Dermis blood vessel endothelial cell (primary cell): ENCODE results near the gene MYO3A. TPM values are rescaled to one million over a fixed set of nuclear protein-coding genes. Genes with fewer than 3 reads are reported as not detected.

ENCODE experiments used
- DNase-seq: peaks from one replicate; pipeline ENCODE4 v3.0.0; 2010
- total RNA-seq: library from RNA; depleted of rRNA; stranded (reverse); fragments of >200 nt; gene quantifications from 2 replicates; pipeline ENCODE4 v1.2.3, GENCODE V29; 2014

Gene MYO3A
- total RNA-seq, 1 donor from 2014 or later, result not detected

DNA sequence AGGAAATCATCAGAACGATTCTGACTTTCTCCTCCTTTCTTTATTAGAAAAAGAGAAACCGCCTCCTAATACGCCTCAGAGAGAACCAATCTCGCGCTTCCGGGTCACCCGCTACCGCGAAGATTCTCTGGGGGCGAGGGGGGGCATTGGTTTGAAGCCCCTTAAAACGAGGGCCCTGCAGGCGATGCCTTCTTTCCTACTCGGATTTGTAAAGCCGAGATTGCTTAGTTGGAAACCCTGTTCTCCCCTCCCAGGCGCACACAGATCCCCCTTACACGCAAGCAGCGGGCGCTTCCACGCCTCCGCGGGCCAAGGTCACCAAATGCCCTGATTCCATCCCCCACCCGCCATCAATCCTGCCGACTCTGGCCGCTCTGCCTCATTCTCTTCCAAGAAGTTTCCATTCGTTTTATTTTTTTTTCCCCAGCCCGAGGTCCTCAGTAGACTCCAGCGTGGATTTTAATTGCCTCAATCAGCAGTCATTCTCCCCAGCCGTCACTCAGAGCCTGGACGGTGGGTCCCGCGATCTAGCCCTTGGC, 281.4 kb downstream of the MYO3A start:
- DNase-seq, result no peak

DNA sequence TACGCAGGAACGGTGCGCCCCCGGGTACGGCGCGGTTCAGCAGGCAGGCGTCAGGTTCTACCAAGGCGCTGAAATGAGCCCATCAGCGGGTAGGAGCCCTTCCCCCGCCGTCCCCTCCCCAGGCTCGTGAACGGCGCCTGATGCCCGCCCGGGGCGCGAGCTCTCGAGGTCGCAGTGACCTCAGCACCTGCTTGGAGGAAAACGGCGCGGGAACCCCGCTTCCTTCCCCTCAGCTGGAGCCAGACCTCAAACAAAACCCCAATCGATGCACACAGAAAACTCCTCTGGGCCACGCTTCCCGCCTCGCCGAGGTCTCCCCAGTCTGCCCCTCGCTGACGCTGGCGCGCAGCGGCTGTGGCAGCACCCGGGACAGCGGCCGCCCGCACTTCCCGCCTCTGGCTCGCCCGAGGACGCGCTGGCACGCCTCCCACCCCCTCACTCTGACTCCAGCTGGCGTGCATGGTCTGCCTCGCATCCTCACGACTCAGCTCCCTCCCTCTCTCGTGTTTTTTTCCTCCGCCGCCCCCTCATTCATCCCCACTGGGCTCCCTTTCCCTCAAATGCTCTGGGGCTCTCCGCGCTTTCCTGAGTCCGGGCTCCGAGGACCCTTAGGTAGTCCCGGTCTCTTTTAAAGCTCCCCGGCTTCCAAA, 282.0 kb downstream of the MYO3A start:
- DNase-seq, result peak; percentile 8

DNA sequence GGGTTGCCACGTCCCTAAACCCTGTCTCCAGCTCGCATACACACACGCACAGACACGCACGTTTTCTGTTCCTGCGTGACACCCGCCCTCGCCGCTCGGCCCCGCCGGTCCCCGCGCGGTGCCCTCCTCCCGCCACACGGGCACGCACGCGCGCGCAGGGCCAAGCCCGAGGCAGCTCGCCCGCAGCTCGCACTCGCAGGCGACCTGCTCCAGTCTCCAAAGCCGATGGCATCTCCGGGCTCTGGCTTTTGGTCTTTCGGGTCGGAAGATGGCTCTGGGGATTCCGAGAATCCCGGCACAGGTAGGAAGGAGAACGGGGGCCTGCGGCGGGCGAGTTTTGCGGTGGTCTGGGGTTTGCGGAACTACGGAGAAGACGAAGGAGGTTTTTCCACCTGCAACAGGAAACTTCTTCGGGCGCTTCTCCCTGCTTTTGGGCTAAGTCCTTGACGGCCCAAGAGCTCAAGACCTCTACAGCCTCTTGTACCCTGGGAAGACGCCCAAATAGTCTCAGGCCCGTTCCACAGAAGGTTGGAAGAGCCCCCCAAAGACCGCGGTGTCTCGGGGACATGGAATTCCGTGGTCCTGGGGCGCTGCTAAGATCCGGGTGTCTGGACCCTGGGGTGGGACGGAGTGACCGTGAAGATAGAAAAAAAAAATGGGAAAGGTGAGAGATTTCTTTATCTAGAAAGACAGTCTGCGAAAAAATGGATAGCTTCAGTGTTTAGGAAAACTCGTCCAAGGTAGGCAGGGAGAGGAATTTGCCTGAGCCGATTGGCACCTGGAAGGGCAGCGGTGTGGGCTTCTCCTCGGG, 282.8 kb downstream of the MYO3A start, which contains the start of gene GAD2:
Gene GAD2 (plus strand): TSS at position 190 of the 811 bp plus-strand sequence. CDS start 36 bp downstream, at position 226.
- no peak for DNase-seq

DNA sequence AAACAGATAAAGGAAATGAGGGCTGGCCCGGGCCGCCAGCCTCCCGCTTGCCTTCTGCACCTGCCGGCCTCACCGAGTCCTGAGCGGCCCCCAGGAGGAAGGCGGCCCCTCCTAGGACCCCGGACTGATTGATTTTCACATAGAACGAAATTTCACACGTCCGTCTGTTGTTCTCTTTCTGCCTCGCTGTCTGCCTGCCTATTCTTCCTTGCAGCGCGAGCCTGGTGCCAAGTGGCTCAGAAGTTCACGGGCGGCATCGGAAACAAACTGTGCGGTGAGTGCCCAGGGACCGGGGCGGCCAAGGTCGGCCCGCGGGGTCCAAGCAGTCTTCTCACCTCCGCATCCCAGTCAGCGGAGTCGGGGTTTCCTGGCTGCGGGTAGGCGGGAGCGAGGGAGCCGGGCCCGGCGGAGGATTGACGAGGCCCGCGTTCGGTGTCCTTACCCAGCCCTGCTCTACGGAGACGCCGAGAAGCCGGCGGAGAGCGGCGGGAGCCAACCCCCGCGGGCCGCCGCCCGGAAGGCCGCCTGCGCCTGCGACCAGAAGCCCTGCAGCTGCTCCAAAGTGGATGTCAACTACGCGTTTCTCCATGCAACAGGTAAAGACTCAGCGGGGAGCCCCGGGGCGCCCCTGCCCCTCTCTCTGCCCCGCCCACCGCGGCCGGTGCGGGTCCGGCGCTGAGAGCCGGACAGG, 283.5 kb downstream of the MYO3A start:
- DNase-seq, result no peak

DNA sequence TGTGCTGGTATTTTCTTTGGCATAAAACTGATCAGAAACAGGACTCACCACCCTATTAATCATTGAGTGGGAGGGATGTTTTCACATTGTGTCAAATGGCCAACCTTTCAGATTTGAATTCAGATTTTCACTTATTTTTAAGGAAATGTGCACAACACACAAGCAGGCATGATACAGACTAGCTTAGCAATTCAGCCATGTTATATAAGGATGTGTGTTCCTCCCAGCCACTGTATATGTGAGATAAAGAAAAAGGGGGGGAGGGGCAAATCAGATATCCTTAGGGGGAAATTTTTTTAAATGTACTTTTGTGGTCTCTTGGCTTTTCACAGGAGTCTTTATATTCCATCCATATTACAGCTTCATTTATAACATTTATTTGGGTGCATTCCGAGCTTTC, 285.6 kb downstream of the MYO3A start:
- no peak for DNase-seq

DNA sequence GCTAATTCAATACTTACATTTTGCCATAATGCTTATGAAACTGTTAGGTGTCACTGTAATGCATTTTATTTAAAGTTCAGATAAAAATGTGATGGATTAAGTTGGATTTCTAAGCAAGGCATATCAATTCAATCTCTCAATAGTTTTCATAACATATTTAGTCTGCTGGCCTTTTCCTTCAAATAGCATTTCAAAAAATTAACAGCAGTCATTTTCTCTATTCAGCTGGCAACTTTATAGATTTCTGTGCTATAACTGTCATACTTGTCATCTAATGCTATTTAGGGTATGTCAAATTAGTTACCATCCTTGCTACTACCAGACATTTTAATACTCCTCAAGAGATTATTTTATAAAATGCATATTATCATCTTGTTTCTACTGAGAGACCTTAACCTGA, 286.9 kb downstream of the MYO3A start:
- no peak for DNase-seq

DNA sequence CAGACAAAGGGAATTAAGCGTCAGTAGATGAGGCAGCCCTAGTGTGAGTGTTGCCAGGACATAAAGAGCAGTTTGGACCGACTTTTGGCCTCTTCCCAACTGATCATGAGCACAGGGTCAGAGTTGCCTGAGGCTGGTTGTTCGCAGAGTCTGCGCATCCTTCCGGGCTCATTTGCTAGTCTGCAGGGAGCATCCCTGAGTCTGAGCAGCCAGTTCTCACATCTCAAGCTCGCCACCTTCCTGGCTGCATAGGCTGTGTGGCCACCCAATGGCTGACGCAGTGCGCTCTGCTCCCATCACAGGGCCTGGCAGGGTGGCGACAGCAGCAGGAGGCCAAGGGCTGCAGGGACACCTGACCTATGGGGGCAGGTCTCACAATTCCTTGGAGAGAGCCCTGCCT, 287.5 kb downstream of the MYO3A start:
- DNase-seq, result no peak

DNA sequence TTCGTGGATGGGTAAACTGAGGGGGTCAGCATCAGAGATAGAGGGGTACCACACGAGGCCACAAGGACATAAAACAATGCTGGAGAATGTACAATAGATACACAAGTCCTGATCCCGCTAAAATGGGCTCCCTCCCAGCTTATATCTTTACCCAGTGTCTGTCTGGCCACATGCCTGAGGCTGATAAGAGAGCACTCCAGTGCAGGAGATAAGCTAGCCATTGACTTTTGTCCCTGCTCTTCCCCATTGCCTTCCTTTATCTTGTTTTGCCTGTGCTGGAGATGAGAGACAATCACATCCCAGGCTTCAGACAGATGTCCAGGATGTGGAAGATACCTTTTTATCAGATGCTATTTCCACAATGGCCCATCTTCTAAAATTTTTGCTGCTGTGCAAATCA, 288.5 kb downstream of the MYO3A start:
- no peak for DNase-seq

DNA sequence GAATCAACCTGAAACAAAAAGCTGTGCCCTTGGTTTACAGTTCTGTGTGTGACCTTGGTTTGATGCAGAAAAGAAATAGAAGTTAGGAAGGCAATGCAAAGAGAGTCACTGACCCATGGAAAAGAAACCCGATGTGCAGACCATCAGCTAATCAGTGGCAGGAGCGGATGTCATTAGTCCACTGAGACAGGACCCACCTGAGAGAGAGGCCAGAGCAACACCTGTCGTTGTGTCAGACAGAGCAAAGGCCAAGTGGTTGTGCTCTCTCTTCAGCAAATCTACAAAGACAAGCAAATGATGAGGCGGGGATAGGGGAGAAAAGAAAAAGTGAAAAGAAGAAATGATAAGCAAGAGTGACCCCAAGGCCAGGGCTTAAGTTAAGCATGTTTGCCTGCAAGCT, 291.3 kb downstream of the MYO3A start:
- DNase-seq, result no peak

DNA sequence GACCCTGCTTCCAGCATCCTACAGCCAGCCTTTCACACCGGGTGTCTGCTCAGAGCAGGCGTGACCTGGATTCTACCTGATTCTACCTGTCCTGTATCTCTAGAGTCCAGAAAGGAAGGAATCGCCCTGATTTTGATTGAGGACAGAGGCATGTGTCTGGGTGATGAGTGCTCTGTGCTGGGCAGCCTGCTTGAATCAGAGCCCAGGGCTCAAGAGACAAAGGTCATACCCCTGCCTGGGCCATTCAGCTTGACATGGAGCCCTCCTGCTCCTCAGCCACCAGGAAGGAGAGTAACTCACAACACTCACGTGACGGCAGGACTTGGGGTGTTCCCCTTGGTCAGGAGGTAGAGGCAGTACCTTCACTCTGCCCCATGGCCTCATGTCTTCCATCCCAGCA, 293.8 kb downstream of the MYO3A start:
- no peak for DNase-seq

DNA sequence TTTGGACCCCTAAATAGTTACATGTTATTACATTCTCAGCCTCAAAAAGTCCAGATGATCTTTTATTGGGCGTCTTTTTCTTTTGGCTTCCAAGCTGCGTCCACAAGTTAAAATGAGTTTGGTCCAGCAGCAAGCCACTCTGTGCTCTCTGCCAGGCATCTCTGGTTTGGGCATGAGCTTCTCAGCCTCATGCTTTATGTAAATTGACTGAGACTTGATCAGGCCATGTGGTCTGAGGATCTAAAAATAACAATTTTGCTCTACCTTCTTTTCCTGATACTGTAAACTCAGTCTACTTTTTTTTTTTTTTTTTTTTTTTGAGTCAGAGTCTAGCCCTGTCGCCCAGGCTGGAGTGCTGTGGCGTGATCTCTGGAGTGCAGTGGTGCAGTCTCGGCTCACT, 298.1 kb downstream of the MYO3A start:
- no peak for DNase-seq

DNA sequence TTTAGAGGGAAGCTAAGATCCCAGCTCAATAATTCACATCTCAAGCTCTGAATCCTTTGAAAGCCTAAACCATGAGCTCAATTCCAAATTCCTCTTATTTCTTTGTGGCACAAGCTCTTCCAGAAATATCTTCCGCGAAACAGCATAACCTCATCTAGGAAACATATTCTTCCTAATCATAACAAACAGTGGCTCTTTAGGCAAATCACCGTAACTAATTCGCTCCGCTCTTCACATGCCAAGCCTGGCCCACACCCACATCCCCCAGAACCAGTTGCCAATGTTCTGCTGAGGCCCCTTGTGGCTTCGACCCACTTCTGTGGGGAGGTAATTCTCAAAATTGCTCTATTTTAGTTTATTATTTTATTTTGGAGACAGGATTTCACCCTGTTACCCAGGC, 301.7 kb downstream of the MYO3A start:
- no peak for DNase-seq

DNA sequence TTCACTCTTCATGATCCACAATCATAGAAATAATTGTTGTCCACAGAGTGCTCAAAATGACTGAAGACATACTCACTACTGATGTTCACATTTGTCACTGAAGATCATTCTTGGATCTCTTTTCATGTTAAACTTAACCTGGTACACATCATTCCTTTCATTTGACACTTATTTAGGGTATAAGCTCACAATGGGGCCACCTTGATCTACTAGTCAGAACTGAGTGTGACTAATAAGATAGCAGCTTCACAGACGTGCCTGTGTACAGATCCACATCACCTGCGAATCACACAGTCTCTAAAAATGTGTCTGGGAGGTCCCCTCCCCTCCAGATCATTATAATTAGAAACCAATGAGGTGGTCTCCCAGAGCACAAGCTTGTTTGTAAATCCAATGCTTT, 304.3 kb downstream of the MYO3A start:
- DNase-seq, result no peak

DNA sequence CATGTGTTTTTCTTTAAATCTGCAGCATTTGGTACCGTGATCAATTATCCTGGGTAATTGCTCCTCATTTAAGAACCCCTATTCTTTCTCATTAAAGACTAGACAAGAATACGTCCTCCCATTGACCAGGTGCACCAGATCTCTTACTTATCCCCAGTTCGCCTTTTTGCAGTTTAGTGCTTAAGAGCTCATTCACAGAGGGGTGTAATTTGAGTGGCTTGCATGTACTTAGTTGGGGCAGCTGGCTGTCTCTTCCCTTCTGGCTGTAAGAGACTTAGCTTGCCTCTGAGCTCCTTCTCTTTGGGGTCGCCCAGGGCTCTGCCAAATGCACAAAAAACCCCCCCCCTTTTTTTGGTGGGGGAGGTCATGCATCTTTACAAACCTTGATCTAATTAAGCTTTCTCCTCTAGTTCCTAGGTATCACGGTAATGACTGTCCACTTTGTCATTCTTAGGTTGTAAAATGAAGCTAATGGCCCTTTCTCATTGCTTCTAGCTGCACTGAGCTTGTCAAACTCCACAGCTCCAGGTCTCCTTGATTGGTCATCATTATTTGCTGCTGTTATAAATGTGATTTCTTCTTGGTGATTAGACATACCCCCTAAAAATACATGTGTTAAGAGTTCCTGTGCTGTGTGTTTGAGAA, 308.8 kb downstream of the MYO3A start:
- DNase-seq, result no peak

DNA sequence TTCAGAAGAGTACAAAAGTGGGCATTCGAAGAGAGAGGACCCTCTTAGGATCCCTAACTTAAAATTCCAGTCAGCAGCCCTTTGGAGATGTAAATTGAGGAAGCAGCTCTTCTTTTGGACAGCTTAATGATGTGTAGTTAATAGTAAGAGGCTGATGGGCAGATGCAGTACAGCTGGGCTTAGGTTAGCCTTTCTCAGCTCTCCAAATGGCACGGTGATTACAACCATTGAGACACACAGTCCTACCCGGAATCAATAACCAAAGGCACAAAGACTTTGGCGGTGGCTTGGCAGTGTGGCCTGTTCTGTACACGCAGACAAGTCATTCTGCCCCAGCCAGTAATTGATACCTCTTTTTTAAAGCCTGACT, 309.3 kb downstream of the MYO3A start:
- no peak for DNase-seq

DNA sequence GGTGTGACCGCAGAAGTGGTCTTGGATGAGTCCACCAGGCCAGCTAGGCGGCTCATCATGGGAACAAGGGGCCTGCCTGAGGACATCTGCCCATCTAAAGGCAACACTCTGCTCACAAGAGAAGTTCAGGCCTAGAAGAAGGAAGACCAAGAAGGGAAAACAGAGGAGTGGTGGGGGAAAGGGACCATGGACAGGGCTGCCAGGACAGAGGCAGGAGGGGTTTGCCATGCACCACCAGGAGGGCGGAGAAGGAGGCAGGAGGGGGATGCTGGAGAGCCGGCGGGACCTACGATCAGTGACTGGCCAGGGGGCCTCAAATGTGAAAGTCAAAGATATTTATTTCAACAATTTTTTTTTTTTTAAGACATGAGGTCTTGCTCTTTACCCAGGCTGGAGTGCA, 315.7 kb downstream of the MYO3A start:
- DNase-seq, result no peak

DNA sequence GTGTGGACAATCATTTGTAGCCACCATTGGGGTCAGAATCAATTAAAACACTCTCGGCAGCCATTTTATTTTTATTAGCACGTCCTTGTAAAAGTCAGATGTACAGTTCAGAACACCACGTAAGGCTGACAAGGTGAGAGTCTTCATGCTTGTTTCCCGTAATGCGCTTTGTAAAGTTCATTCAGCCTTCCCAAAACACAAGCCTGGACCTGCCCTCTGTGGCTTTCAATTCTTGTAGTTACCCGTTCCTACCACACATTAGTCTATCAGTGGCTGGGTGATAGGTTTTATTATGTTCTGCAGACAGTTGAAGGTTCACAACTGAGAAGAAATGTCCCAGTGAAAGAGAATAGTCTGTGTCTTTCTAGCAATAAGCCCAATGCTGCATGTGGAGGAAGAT, 317.9 kb downstream of the MYO3A start:
- DNase-seq, result no peak

DNA sequence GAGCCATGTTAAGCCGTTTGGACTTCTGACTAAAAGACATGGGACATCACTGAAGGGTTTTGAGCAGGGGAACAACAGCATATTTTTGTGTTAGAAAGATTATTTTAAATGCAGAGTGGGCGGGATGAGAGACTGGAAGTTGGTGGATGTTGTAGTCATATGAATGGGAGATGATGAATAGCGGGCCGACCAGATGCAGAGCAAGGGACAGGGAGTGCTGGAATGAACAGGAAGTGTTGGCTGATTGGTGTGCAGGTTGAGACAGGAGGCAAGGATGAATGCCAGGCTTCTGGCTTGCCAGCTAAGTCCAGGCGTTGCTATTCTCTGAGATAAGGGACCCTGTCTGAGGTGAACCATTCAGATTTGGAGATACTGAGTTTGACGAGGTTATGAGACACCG, 320.6 kb downstream of the MYO3A start:
- no peak for DNase-seq

DNA sequence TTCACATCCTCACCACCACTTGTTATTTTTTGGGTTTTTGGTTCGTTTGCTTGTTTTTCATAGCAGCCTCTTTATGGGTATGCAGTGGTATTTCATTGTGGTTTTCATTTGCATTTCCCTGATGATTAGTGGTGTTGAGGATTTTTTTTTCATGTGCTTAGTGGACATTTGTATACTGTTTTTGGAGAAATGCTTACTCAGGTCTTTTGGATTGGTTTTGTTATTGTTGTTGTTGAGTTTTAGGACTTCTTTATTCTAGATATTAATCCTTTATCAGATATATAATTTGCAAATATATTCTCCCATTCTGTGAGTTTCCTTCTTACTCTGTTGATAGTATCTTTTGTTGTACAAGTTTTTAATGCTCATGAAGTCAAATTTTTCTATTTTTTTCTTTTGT, 325.3 kb downstream of the MYO3A start:
- no peak for DNase-seq
